ENCODE results near the gene RYR1. TPM values are rescaled to one million over a fixed set of nuclear protein-coding genes. Genes with fewer than 3 reads are reported as not detected.

The RYR1 gene
- total and polyA plus RNA-seq, 2 of the 13 experiments (the other 11 are each of a cell fraction or from before 2014, with no cell fraction given) = 0.03 TPM; not detected in 1

DNA sequence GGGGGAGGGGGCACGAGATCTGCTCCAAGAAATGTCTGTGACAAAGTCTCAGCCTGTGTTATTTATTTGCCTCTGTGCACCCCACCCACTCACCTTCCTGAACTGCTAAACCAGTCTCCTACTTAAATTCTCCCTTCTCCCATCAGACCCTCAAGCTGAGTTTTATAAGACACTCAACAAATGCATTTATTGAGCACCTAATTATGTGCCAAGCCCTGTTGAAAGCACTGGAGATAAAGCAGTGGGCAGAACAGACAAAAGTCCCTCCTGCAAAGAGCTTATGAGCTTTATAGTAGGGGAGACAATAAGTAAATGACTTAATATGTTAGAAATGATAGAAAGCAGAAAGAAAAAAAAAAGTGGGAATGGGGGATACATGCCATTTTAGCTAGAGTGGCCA, 34.0 kb upstream of the RYR1 start:
- ChIA-PET CTCF (ENCODE audit: low intra/inter-chr PET ratio, low total read pairs) (no interaction called here), POLR2A (no interaction called here)
- Histone ChIP-seq H3K9me3 (ENCODE audit: low read length) (no peaks in the 10 kb centered on the region), H3K4me2 (ENCODE audit: low read depth, low read length) (no peak overlapping the region), H3K9ac (ENCODE audit: insufficient read depth, low read depth, low read length) (no peak overlapping the region), H2AFZ (ENCODE audit: low read length) (no peak overlapping the region), H3K79me2 (ENCODE audit: insufficient read depth, low read length) (no peaks in the 10 kb centered on the region), H3K4me1 (ENCODE audit: insufficient read depth, low read length) (0 out of 2 replicates have a peak, but pooled peaks cover 4% of the 10 kb centered on the region), H4K20me1 (ENCODE audit: insufficient read depth, low read length) (no peaks in the 10 kb centered on the region), H3K27ac (ENCODE audit: extremely low read length, insufficient read depth, low read length) (no peak overlapping the region), H3K4me3 (replicated peaks in 1 of 3; ENCODE audit: insufficient read depth in 1 of 3, low read depth in 2 of 3, low read length in 3 of 3) (no peak overlapping the region), H3K36me3 (replicated peaks in 1 of 2; ENCODE audit: control insufficient read depth in 1 of 2, insufficient read depth in 2 of 2, low read length in 2 of 2) (no peaks in the 10 kb centered on the region), H3K27me3 (ENCODE audit: control insufficient read depth in 1 of 2, insufficient read depth in 2 of 2, low read length in 2 of 2) (peaks cover 6 to 38% of the 10 kb centered on the region in 2 experiments; a peak in 4 of 5 replicates)
- TF ChIP-seq, protein P1, sequence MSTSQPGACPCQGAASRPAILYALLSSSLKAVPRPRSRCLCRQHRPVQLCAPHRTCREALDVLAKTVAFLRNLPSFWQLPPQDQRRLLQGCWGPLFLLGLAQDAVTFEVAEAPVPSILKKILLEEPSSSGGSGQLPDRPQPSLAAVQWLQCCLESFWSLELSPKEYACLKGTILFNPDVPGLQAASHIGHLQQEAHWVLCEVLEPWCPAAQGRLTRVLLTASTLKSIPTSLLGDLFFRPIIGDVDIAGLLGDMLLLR (CRISPR knock-in tag; IDR thresholded peaks at IDR 0.05) = no peak
- TF ChIP-seq TCF7 (IDR thresholded peaks at IDR 0.05; ENCODE audit: low read depth) = no peak
- no peak for TF ChIP-seq MLLT10 (CRISPR knock-in tag; IDR thresholded peaks at IDR 0.05)
- TF ChIP-seq, protein P2, sequence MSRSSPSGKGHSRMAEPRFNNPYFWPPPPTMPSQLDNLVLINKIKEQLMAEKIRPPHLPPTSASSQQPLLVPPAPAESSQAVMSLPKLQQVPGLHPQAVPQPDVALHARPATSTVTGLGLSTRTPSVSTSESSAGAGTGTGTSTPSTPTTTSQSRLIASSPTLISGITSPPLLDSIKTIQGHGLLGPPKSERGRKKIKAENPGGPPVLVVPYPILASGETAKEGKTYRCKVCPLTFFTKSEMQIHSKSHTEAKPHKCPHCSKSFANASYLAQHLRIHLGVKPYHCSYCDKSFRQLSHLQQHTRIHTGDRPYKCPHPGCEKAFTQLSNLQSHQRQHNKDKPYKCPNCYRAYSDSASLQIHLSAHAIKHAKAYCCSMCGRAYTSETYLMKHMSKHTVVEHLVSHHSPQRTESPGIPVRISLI (CRISPR knock-in tag; IDR thresholded peaks at IDR 0.05; ENCODE audit: borderline replicate concordance) = no peak
- no peak for TF ChIP-seq SKI (IDR thresholded peaks at IDR 0.05; ENCODE audit: partially characterized antibody)
- TF ChIP-seq, protein P3, sequence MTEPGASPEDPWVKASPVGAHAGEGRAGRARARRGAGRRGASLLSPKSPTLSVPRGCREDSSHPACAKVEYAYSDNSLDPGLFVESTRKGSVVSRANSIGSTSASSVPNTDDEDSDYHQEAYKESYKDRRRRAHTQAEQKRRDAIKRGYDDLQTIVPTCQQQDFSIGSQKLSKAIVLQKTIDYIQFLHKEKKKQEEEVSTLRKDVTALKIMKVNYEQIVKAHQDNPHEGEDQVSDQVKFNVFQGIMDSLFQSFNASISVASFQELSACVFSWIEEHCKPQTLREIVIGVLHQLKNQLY (CRISPR knock-in tag; IDR thresholded peaks at IDR 0.05) = no peak
- no peak for TF ChIP-seq ZNF768 (CRISPR knock-in tag; IDR thresholded peaks at IDR 0.05)
- TF ChIP-seq, protein P4, sequence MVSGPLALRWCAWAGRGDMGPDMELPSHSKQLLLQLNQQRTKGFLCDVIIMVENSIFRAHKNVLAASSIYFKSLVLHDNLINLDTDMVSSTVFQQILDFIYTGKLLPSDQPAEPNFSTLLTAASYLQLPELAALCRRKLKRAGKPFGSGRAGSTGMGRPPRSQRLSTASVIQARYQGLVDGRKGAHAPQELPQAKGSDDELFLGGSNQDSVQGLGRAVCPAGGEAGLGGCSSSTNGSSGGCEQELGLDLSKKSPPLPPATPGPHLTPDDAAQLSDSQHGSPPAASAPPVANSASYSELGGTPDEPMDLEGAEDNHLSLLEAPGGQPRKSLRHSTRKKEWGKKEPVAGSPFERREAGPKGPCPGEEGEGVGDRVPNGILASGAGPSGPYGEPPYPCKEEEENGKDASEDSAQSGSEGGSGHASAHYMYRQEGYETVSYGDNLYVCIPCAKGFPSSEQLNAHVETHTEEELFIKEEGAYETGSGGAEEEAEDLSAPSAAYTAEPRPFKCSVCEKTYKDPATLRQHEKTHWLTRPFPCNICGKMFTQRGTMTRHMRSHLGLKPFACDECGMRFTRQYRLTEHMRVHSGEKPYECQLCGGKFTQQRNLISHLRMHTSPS (CRISPR knock-in tag; IDR thresholded peaks at IDR 0.05; ENCODE audit: low read depth) = no peak
- TF ChIP-seq NRL (CRISPR knock-in tag; IDR thresholded peaks at IDR 0.05; ENCODE audit: borderline replicate concordance) = no peak
- in situ Hi-C loops (cut with HindIII; ENCODE audit: extremely low pct_ligation_motif_present, low pct_unique_long_range_greater_than_20kb) (no loop called here), intact Hi-C loops (cut with micrococcal nuclease; ENCODE audit: unreplicated experiment) (no loop called here)
- no TSS peak for BruUV-seq (replicated peaks)
- 0% methylated on average over 1 of the region's 1 CpG for WGBS (ENCODE audit: low lambda C conversion rate)
- FAIRE-seq (no peak), ATAC-seq (no peak), DNase-seq (ENCODE audit: low spot score) (no peak)
